ENCODE data around the gene RHCG.
"Not testable (repeated sequence)": the region's sequence is repeated elsewhere in the genome, so short reads cannot be mapped to it uniquely, and the experiment has no call there.

Gene RHCG

DNA sequence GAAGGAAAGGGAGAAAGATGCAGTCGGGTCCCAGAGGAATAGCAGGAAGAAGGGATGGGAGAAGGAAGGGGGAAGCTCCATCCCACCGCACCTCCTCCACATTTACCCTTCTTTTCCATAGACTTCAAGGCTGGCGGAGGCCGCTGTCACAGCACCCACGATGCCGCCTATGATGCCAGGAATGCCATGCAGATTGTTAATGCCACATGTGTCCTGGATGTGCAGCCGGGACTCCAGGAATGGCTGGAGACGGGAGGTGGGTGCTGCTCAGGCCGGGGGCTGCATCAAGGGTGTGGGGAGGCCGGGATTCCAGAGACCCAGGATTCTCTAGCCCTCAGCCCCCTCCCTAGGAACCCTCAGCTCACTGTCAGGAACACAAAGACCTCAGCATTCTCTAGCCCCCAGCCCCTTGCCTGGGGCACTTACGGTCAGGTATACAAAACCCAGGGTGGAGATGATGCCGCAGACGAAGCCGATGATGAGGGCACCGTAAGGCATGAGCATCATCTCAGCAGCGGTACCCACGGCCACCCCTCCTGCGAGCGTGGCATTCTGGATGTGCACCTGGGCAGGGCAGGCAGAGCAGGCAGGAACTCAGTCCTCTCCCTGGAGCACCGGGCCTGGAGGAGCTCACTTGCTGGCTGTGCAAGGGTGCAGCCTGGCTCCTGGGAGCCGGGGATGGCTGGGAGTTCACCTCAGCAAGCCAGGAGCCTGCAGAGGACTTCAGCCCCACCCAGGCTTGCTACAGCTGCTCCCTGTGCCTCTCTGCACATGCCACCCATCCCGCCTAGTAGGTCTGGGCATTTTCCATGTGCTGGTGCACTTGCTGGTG, 18.8 kb downstream of the RHCG start:
- DNase-seq (ENCODE audit: low read depth, low spot score): no peak

DNA sequence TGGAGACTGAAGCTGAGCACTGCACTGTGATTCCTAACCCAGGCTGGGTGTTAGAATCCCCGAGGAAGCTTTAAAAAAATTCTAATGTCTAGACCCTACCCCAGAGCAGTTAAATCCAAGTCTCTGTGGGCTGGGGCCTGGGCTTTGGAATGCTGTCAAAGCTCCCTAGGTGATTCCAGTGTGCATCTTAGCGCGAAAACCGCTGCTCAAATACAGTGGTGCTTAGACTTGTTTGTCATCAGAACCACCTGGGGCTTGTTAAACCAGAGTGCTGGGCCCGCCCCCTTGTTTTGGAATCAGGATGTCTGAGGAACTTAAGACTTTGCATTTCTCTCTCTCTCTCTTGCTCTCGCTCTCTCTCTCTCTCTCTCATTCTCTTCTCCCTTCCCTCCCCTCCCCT, 20.7 kb downstream of the RHCG start:
- DNase-seq (ENCODE audit: low read depth, low spot score): no peak

DNA sequence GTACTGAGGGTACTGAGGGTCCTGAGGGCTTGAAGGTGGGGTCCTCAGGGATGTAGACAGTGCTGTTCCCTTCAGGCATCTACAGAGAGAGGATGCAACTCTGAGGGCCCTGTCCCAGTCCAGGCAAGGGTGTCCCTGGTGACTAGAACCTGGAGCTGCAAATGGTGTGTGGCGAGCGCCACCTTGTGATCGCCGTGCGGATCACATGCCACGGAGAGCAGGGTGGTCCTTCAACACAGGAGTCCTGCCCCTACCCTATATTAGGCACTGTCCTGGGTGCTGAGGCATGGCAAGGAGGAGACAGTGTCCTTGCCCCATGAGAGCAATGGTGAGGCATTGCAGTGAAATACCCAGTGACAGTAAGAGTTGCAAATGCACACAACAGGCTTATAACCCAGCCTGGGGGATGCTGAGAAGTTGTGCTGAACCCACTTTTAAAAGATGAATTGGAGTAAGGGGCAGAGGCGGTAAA, 23.6 kb downstream of the RHCG start:
- no peak for DNase-seq (ENCODE audit: low read depth, low spot score)

DNA sequence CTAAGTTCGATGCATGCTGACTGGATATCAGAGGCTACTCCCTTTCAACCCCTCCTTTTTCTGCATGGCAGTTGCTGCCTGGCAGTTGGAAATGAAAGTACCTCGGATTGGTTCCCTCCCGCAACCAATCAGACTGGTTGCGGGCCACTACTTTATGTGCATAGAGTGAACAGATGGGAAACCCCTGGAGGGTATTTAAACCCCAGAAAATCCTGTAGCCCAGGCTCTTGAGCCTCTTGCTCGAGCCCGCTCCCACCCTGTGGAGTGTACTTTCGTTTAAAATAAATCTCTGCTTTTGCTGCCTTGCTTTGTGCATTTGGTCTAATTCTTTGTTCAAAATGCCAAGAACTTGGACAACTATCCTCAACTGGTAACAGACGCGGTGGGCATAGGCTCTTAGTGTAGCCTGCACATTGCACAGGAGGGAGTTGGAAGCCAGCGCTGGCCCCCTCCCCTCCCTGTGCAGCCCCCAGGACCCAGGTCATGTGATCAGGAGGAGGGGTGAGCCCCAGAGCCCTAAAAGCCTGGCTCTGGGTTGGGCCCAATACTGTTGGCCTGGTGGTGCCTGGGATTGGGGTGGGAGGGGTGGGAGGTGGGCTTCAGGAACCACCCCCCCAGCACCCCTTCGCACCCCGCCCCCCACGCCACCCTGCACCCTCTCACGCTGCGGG, 26.8 kb downstream of the RHCG start:
- no peak for DNase-seq (ENCODE audit: low read depth, low spot score)

DNA sequence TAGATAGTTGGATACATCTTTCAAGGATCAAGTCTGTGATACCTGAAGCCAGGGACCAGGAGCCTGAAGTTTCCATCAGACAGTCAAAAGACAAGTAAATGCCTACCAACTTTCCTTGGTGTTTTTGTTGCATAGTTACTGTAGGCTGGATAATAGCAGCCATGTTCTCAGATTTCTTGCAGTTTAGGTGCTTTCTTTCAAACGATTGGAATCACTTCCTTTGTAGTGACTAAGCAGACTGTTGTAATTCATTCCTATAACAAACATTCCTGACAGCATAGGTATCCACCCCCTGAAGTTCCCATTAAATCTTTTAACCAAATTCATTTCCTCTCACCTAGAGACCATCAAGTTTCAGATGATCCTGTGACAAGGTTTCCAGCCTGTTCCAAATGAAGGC, 27.6 kb downstream of the RHCG start:
- not testable (repeated sequence) for DNase-seq (ENCODE audit: low read depth, low spot score)

DNA sequence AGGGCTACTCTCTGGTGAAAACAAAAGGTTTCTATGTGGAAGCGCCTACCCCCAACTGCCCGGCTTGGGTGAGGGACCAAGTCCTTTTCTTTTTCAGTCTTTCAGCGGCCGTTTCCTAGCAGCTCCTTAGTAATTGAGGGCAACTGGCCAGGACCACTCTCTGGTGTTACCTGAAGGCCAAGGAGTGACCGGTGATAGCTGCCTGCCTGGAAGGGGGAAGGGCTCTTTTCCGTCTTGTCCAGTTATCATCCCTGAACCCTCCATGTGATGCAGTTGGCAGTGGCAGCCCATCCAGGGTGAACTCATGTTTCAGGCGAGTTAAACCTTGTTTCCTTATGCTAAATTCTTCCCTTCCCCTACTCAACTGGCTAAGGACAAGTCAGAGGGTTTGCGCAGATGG, 33.3 kb downstream of the RHCG start:
- DNase-seq (ENCODE audit: low read depth, low spot score): no peak

DNA sequence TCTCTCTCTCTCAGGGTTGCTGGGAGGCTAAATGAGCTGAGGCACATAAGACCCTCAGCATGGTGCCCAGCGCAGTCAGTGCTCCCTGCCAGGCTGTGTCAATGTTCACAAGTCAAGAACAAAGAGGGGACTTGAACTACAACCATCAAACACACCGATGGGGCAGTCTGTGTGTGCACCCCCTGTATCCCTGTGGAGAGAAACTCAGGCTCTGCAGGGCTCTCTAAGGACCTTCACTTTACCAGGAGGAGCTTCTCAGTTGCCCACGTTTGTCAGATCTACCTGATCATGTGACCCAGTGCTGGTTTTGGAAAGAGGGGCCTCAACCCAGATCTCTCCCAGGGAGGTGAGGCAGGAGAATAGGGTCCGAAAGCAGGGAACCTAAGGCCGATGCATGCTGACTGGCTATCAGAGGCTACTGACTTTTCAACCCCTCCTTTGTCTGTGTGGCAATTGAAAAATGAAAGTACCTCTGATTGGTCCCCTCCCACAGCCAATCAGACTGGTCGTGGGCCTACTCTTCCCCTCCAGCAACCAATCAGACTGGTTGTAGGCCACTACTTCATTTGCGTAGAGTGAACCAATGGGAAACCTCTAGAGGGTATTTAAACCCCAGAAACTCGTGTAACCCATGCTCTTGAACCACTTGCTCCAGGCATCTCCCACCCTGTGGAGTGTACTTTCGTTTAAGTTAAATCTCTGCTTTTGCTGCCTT, 34.0 kb downstream of the RHCG start:
- DNase-seq (ENCODE audit: low read depth, low spot score): no peak

DNA sequence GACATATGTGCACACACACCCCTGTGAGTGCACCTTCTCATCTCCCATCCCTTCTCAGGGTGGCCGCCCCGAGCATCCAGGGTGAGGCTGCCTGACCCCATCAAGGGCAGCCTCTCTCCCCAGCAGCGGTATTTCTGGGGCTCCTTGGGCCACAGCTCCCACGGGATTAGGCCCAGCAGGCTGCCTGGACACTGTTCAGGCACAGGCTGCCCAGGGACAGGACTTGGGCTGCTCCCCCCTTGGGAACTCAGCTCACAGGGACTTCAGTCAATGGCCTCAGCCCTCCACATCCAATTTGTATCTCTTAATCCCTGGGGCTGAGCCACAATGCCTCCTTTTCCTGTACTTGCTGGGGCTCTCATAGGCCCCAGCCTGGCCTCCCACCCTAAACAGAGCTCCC, 35.0 kb downstream of the RHCG start:
- no peak for DNase-seq (ENCODE audit: low read depth, low spot score)

DNA sequence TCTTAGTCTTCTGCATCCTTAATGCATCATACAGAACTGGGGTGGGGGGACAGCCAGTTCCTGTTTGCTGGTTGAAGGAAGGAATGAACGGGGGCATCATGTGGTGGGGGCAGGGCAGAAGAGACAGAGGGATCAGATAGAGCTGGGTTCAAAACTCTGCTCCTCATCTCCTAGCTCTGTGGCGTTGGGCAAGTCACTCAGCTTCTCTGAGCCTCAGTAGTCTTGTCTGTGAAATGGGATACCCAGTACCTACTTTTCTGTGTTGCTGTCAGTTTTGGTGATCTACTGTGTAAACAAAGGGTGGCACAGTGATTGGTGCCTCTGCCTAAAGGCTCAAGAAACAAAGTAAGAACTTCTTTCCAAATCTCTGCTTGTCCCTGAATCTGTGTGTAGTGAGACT, 36.3 kb downstream of the RHCG start:
- no peak for DNase-seq (ENCODE audit: low read depth, low spot score)

DNA sequence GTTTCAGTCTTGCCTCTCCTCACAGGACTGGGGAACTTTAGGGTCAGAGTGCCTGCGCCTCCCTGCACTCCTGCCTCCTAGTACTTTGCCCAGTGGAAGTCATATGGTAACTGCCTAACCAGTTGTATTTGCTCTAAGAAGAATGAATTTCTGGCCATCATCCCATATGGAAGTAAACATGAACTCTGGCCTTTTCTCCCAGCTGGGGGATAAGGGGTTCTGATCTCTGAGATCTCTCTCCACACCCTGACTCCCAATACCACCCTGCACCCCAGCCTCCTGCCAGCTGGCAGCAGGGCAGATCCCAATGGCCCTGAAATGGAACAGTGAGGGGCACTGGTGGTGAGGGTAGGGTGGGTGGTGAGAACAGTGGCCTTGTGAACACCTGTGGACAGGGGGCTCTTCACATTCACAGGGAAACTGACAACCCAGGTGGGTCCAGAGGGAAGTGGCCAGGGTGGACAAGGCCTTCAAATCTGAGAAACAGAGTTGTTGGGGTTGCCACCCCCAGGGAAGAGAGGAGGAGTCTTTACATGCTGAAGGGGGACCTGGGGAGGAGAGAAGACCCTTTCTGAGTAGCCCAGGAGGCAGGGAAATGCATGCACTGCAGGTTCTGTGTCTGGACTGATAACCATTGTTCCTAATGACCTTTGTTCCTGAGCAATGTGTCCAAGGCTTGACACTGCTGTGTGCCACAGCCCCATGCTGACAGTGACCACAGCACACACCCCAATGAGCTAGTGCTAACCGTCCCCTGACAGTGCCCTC, 36.9 kb downstream of the RHCG start:
- DNase-seq (ENCODE audit: low read depth, low spot score): no peak

DNA sequence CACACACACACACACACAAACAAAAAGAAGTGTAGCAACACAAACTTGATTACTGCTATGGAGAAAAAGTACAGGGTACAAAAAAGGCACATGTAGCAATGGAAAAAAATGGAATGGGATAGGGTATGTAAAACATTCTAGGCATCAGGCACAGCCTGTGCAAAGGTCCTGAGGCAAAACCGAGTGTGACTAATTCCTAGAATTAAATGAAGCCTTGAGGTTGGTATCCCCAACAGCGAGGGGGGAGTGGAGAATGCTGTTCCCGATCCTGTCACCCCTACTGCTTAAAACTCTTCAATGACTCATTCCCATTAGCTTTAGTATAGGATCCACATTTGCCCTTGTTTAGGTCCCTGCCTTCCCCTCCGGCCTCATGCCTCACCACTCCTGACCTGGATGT, 37.9 kb downstream of the RHCG start:
- DNase-seq (ENCODE audit: low read depth, low spot score): no peak

DNA sequence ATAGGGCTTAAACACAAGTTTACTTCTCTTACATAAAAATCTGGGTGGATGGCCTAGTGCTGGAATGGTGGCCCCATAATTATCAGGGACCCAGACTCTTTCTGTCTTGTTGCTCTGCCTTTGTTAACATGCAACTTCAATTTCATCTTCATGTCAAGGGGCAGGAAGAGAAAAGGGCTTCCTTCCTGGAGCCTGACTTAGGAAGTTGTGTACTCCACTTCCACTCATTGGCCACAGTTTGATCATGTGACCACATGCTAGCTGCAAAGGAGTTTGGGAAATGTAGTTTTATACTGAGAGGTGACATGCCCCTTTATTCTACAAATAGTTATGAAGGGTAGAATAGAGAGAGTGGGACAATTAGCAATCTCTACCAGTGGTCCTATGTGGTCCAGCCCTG, 39.3 kb downstream of the RHCG start:
- DNase-seq (ENCODE audit: low read depth, low spot score): no peak

DNA sequence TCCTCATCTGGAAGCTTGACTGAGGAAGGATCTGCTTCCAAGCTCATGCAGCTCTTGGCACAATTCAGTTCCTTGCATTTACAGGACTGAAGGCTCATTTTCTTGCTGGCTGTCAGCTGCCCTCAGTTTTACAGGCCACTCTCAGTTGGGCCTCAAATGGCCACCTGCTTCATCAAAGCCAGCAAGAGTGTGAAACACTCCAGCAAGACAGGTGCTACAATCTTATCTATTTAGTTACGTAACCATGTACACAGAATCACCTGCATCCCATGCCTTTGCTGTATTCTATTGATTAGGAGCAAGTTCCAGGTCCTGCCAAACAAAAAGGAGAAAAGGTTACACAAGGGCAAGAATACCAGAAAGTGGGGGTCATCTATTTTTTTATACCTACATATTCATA, 40.8 kb downstream of the RHCG start:
- no peak for DNase-seq (ENCODE audit: low read depth, low spot score)

DNA sequence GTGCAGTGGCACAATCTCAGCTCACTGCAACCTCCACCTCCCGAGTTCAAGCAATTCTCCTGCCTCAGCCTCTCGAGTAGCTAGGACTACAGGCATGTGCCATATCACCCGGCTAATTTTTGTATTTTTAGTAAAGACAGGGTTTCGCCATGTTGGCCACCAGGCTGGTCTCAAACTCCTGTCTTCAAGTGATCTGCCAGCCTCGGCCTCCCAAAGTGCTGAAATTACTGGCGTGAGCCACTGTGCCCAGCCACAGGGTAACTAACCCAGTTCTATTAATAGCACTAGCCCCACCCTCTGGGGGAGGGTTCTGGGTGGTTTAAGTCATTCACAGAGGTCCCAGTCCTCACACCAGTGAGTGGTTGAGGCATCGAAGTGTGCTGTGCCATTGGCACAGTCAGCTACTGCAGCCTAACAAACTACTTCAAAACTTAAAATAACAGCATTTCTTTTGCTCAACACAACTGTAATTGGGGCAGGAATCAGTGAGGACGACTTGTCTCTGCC, 44.0 kb downstream of the RHCG start:
- no peak for DNase-seq (ENCODE audit: low read depth, low spot score)

DNA sequence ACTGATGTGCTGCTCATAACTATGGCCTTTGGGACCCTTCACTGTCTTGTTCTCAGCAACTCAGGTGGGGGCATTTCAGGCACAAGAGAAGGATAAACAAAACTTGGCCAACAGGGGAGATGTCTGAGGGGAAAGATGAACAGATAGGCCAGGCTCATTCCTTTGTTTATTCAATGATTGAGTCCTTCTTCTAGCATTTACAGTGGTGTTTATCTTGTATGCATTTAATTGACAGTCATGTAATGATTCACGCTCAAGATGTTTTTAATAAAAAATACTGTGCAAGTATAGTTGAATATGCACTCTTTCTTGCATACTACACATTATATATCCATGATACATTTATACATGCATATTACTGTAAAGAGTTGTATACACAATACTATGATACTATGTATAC, 44.5 kb downstream of the RHCG start:
- no peak for DNase-seq (ENCODE audit: low read depth, low spot score)

DNA sequence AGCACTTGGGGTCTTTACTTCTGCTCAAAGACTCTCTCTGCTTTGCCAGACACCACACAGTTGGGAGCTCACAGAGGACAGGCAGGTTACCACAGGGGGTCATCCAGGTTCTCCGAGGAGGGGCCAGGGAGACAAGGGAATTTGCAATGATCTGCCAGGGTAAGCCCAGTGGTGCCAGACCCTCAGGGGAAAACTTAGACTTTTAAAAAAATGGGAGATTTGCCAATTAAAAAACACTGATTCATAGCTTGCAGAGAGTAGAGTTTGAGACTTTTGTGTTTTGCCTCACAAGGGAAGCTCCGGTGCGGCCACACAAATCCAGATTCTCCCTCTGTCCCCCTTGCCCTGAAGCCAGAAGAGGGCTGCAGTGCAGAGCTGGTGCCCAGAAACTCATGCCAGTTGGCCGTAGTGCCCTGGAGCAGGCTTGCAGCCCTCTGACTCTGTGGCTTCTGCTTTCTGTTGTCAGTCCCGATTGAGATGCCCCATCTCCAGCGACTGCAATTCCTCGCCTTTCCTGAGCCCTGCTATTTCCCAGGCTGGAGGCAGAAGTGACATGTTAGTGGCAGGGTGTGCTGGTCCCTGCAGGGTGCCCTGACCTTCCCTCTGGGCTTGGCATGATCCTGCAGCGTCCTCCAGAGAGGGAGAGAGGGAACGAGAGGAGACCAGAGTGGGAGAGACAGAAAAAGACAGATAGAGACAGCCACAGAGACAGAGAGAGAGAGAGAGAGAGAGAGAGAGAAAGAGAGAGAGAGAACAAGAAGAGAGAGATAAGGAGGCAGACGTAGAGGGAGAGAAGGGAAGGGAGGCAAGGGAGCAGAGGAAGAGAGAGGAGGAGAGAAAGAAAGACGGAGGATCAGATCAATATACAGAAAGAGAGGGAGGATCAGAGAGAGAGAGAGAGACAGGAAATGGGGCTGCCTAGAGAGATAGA, 46.0 kb downstream of the RHCG start:
- DNase-seq (ENCODE audit: low read depth, low spot score): no peak

DNA sequence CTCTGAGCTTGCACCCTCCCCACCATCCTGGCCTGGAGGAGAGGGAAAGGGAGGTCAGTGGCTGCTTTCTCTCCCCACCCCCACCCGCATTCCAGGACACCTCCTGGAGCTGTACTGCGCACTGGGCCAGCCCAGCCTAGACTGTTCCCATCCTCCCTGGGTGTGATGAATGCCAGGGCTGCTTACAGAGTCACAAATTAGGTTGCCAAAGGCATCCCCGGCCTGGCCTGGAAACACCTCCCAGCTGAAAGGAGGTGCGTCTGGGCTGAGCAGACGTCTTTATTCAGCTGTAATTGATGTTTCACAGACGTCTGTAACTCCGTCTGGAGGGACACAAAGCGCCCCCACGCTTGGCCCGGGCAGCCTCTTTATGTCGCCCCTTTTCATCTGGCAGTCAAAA, 47.6 kb downstream of the RHCG start:
- no peak for DNase-seq (ENCODE audit: low read depth, low spot score)

DNA sequence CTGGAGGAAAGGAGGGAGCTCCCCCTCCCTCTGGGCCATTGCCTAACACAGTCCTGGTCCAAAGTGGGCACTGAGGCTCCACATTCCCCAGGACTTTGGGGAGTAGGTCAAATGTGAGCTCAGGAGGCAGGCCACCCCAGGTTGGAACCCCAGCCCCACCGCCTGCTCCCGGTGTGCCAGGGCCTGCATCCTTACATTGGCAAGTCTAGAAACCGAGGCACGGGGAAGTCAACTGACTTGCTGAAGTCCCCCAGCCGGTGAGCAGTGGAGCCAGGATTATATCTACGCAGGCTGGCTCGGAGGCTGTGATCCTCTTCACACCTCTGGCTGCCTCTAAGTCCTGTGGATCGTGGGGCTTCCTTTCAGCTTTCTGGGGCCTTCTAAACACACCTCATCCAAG, 48.7 kb downstream of the RHCG start:
- DNase-seq (ENCODE audit: low read depth, low spot score): no peak

DNA sequence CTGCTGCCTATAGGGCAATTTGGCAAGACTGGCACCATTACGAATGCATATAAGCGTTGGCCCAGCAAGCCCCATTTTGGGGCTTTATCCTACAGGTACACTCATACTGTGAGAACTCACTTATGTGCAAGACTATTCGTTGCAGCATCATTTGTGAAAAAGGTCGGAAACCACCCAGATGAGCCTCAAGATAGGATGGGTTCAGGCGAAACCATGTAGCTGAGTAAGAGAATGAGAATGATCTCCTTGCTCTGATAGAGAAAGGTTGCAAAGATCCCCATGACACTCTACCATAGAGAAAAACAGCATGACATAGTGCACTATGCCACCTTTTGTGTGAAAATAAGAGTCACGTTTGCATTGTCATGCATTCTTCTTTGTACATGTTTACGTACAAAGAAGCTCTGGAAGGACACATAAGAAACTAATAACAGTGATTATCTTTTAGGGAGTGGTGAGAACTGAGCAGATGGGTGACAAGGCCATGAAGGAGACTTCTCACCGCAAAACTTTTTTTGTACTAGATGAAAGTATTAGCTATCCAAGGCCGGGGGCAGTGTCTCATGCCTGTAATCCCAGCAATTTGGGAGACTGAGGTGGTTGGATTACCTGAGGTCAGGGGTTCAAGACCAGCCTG, 50.0 kb downstream of the RHCG start:
- DNase-seq (ENCODE audit: low read depth, low spot score): no peak

DNA sequence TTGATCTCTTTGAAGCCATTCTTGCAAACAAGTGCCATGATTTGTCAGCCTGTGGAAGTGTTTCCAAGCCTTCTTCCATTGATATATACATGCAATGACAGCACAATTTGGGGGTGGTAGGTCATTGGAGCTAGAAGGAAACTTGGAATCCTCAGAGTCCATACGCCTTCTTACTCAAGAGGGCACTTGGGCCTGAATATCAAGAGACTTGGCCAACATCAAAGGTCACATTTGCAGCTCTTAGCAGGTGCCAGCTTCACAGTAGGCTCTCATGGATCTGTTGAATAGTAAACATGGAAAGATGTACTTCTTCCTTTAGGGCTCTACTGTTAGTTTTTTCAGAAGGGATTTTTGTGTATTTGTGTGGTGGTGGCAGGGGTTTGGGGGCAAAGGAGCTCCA, 50.9 kb downstream of the RHCG start:
- DNase-seq (ENCODE audit: low read depth, low spot score): no peak

All from brain pericyte (primary cell).